Peyer's patch (tissue), 4 donors: Measurements from ENCODE around the gene EMP1. TPM values are rescaled to one million over a fixed set of nuclear protein-coding genes. Genes with fewer than 3 reads are reported as not detected.
A peak's percentile ranks its signal among the peaks of the same experiment; 100 is the strongest.

ENCODE experiments used
- DNase-seq, 3 donors: peaks; one replicate each; pipeline ENCODE4 v3.0.0-alpha.2; 2017 to 2019
- H3K27ac ChIP-seq, 4 donors: fragments of 200-600 bp; sonication (generic); one replicate each; pipeline ENCODE4 v1.5.1; 2016 to 2019
- H3K27me3 ChIP-seq, 2 donors: fragments of 200-600 bp; sonication (generic); one replicate each; pipeline ENCODE4 v1.5.1; 2019
- H3K36me3 ChIP-seq, 3 donors: fragments of 200-600 bp; sonication (generic); one replicate each; pipeline ENCODE4 v1.5.1; 2016 to 2019
- H3K4me1 ChIP-seq, 4 donors: fragments of 200-600 bp; sonication (generic); one replicate each; pipeline ENCODE4 v1.5.1; 2016 to 2019
- H3K4me3 ChIP-seq, 4 donors: fragments of 200-600 bp; sonication (generic); 1 replicate in 3 of 4; 2 replicates in 1 of 4; pipeline ENCODE4 v1.5.1; 2016 to 2019; ENCODE audit warnings: mild to moderate bottlenecking in 1 of 4
- H3K9me3 ChIP-seq, 4 donors: fragments of 200-600 bp; sonication (generic); one replicate each; pipeline ENCODE4 v1.5.1; 2016 to 2019; ENCODE audit warnings: mild to moderate bottlenecking in 1 of 4
- CTCF ChIP-seq, 6 experiments: fragments of 450-650 bp in 4 of 6; fragments of 200-600 bp in 2 of 6; sonication (generic) in 1 of 6; IDR thresholded peaks; one replicate each; pipeline ENCODE4 v1.5.1; 2017 to 2019; ENCODE audit warnings: antibody characterized with exemption in 6 of 6, mild to moderate bottlenecking in 3 of 6, moderate library complexity in 1 of 6
- POLR2A ChIP-seq, 2 donors: fragments of 450-650 bp; IDR thresholded peaks; one replicate each; pipeline ENCODE4 v1.5.1; 2017; ENCODE audit warnings: antibody characterized with exemption in 2 of 2, mild to moderate bottlenecking in 2 of 2, moderate library complexity in 2 of 2
- total RNA-seq, 4 donors: library from RNA; depleted of rRNA; stranded (reverse); fragments of >200 nt; gene quantifications; one replicate each; pipeline ENCODE4 v1.1.0, GENCODE V29; 2016

Gene EMP1
- total RNA-seq, 4 donors from 2014 or later = 37.1 to 110 (median 87.3) TPM

- TF ChIP-seq CTCF (IDR thresholded peaks at IDR 0.05) = no peak
- no peak for TF ChIP-seq POLR2A (IDR thresholded peaks at IDR 0.05)
- Histone ChIP-seq H3K4me1 (no peaks in the 10 kb centered on the region), H3K4me3 (no peak overlapping the region), H3K36me3 (peaks cover 0 to 38% (median 0%) of the 10 kb centered on the region in 3 donors), H3K9me3 (no peaks in the 10 kb centered on the region), H3K27ac (no peak overlapping the region), H3K27me3 (no peaks in the 10 kb centered on the region)
- DNase-seq = no peak
Observed at GRCh38 chr12:13219320-13219719, 22.8 kb downstream of the EMP1 start.

- no peaks in the 10 kb centered on the region for H3K27me3 ChIP-seq
- H3K27ac ChIP-seq = no peak overlapping the region
- no peaks in the 10 kb centered on the region for H3K9me3 ChIP-seq
- H3K4me3 ChIP-seq = no peak overlapping the region
- DNase-seq = no peak
- TF ChIP-seq POLR2A (IDR thresholded peaks at IDR 0.05) = no peak
- no peak for TF ChIP-seq CTCF (IDR thresholded peaks at IDR 0.05)
- no peaks in the 10 kb centered on the region for H3K4me1 ChIP-seq
- peaks cover 0 to 23% (median 0%) of the 10 kb centered on the region in 3 donors for H3K36me3 ChIP-seq
Observed at GRCh38 chr12:13220838-13221237, 24.3 kb downstream of the EMP1 start.

- DNase-seq = peak in 2 of 3 donors; percentile 78 to 86
- H3K36me3 ChIP-seq = peaks cover 0 to 11% (median 0%) of the 10 kb centered on the region in 3 donors
- H3K4me1 ChIP-seq = no peaks in the 10 kb centered on the region
- H3K4me3 ChIP-seq = no peak overlapping the region
- TF ChIP-seq CTCF (IDR thresholded peaks at IDR 0.05) (no peak), POLR2A (IDR thresholded peaks at IDR 0.05) (no peak)
- no peaks in the 10 kb centered on the region for H3K27me3 ChIP-seq
- no peaks in the 10 kb centered on the region for H3K9me3 ChIP-seq
- H3K27ac ChIP-seq = peak overlapping the region in 2 of 4 donors; percentile 1 to 22
Observed at GRCh38 chr12:13222076-13222475, 25.6 kb downstream of the EMP1 start.

- no peaks in the 10 kb centered on the region for H3K27me3 ChIP-seq
Observed at GRCh38 chr12:13223179-13223804, 26.8 kb downstream of the EMP1 start.

GRCh38 chr12:13223941-13224340, 27.4 kb downstream of the EMP1 start:
- Histone ChIP-seq H3K36me3 (peaks cover 0 to under 1% (median 0%) of the 10 kb centered on the region in 3 donors), H3K9me3 (no peaks in the 10 kb centered on the region), H3K27me3 (no peaks in the 10 kb centered on the region), H3K27ac (no peak overlapping the region), H3K4me3 (no peak overlapping the region), H3K4me1 (no peaks in the 10 kb centered on the region)
- no peak for DNase-seq
- TF ChIP-seq CTCF (IDR thresholded peaks at IDR 0.05) (no peak), POLR2A (IDR thresholded peaks at IDR 0.05) (no peak)

More at GRCh38 chr12:13223179-13223804, 26.8 kb downstream of the EMP1 start:
- TF ChIP-seq CTCF (IDR thresholded peaks at IDR 0.05) (no peak), POLR2A (IDR thresholded peaks at IDR 0.05) (no peak)
- Histone ChIP-seq H3K9me3 (no peaks in the 10 kb centered on the region), H3K27ac (no peak overlapping the region), H3K4me1 (no peaks in the 10 kb centered on the region), H3K4me3 (no peak overlapping the region), H3K36me3 (peaks cover 0 to 4% (median 0%) of the 10 kb centered on the region in 3 donors)
- DNase-seq = no peak
